HG03139 (cell line): ENCODE measurements around the gene TTC16.
A peak's percentile ranks its signal among the peaks of the same experiment; 100 is the strongest.

ENCODE experiments used
- ATAC-seq: cut with Tn5 transposase; IDR thresholded peaks from one replicate; pipeline ENCODE4 v1.9.1; 2021; ENCODE audit not compliant: unreplicated experiment

The TTC16 gene

DNA sequence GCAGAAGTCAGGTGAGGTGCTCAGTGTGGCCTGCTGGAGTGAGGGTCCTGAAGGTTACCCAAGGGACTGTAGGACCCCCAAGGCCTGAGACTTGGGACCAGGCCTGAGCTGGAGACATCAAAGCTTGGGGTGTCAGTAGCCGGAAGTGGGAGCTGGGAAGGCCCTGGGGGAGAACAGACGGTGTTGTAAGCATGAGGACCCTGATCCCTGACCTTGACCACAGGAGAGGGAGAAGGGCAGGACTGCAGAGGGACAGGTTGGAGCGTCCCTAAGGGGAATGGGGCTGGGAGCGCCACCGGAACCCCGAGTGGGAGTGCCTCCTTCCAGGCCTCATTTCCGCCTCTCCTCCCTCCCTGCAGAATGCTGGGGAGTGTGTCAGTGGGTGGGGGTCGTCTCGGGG is 533 bp downstream of the TTC16 start:
- no peak for ATAC-seq

DNA sequence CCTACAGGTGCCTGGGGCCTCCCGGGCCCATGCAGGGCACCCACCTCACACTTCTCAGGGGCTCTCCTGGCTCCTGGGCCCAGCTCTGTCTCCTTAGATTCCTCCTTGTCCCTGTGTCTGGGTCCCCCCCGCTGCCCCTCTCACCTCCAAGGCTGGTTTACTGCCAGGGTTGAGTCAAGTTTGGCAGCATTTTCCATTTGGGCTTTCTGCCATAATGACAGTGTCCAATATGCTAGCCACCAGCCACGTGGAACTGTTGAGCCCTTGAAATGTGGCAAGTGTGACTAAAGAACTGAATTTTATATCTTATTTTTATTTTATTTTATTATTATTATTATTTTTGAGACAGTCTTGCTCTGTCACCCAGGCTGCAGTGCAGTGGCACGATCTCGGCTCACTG is 1.9 kb downstream of the TTC16 start:
- ATAC-seq: no peak

GRCh38 chr9:127720031-127720864 is 4.4 kb downstream of the TTC16 start:
- ATAC-seq: no peak

- no peak for ATAC-seq
Measured at GRCh38 chr9:127720865-127721227, 5.0 kb downstream of the TTC16 start.

DNA sequence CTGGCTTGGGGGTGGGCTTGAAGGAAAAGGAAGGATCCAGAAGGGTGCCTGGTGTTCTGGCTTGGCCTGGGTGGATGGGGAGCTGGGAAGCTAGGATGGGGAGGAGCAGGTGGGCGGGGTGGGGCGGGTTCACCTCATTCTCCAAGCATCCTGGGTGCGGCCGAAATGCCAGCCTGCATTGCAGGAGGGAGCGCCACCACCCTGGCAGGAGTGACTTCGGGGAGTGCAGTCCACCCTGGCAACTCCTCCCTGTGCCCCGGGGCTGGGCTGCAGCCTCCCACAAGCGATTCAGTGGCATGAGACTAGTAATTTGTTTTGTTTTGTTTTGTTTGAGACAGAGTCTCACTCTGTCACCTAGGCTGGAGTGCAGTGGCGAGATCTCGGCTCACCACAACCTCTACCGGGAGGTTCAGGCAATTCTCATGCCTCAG is 5.5 kb downstream of the TTC16 start:
- ATAC-seq: no peak

DNA sequence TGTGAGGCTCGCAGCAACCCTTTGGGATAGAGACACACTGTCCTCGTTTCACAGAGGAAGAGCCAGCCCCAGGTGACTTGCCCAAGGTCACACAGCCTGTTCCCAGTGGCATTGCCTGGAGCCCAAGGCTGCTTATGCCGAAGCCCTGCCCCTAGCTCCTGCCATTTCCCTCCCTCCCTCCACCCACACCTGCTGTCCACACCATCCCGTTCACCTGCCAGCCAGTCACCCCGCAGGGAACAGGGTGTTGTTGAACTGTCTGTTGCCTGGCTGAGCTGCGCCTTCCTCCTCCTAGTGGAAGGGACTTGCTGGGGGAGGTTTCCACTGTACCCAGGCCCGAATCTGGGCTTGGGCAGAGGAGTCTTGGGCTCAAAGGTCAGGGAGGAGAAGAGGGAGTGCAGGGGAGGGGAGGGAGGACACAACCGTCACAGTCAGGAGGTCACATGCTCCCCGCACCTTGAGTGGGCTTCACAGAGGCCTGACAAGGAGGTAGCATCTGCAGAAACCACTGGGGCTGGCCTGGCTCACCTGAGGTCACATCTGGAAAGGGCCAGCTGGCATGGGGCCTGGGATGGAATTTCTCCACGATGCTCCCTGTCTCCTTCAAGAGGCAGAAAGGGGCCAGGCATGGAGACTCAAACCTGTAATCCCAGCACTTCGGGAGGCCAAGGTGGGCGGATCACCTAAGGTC is 6.3 kb downstream of the TTC16 start:
- ATAC-seq: no peak

DNA sequence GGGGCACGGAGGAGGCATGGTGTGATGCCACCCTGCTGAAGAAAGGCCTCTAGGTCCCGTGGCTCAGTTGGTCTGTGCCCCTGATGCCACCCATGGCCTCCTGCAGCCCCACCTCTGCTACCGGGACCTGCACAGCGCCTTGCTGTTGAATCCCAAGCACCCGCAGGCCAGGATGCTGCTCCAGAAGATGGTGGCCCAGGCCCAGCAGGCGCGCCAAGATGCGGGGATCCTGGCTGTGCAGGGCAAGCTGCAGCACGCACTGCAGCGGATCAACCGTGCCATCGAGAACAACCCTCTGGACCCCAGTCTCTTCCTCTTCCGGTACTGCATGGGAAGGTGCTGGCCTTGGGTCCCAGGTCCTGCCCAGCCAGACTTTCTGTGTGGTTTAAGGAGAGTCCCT is 7.1 kb downstream of the TTC16 start:
- no peak for ATAC-seq

DNA sequence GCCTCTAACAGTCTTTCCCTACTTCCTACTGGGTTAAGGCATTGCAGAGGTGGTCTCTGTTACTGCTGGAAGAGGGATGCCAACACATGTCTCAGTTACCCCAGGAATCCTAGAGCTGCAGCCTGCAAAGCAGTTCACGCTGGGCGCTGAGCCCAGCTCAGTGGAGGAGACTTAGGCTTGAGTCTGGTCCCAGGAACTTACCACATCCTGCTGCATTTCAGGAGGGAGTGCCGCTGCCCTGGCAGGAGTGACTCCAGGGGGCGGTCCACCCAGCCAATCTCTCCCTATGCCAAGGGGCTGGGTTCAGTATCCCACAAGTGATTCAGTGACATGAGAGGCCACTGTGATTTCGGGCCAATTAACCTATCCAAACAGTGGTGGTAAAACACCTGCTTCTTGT is 7.6 kb downstream of the TTC16 start:
- no peak for ATAC-seq

DNA sequence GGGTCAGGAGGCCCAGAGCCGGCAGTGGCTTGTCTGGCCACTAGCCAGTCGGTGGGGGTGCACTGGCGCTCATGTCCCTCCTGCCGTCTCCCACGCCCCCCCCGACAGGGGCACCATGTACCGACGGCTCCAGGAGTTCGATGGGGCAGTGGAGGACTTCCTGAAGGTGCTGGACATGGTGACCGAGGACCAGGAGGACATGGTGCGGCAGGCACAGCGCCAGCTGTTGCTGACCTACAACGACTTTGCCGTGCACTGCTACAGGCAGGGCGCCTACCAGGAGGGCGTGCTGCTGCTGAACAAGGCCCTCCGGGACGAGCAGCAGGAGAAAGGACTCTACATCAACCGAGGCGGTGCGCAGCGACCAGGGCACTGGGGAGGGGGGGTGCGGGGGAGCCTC is 8.1 kb downstream of the TTC16 start:
- no peak for ATAC-seq

DNA sequence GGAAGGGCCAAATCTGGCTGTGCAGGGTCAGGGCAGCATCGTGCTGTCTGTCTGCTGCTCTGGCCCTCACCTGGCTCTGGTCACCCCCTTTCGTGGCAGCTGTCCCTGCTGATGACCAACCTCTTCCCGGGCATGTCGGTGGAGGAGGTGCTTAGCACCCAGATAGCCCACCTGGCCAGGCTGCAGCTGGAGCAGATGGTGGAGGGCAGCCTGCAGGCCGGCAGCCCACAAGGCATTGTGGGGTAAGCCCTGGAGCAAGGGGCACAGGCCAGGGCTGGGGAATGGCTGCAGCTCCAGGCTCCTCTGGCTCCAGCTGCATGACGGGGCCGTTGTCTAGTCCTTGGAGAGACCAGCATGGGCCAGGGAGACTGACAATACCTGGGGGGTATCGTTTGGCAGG is 11.0 kb downstream of the TTC16 start:
- ATAC-seq: no peak

- ATAC-seq: no peak
Measured at GRCh38 chr9:127728808-127729207, 12.9 kb downstream of the TTC16 start.

DNA sequence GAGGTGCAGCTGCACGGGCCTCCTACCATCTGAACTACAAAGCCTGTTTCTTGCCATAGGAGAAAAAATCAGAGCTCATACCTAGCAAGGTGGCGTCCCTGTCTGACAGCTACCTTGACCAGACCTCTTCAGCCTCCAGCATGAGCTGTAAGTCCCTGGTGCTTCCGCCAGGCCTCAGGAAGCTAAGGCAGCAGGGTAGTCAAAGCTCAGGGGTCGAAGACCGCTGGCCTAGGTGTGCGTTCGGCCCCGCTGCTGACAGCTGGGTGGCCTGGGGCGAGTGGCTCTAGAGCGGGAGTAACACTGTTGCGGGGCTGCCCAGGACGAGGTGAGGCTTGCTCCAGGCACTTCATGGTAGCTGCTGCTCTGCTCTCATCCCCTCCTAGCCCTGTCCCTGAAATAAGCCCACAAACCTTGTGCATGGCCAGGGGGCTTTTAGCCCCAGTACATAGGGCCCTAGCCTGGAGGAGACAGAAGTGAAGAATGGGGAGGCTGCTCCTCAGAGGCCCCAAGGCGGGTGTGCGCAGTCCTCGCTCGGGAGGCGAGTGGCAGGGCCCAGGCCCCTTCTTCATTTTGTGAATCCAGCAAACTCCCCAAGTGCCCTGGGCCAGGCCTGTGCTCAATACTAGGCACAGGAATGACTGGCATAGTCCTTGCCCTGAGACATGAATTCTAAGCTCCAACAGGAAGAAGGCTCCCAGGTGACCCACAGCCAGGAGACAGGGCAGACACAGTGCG is 13.8 kb downstream of the TTC16 start:
- no peak for ATAC-seq

DNA sequence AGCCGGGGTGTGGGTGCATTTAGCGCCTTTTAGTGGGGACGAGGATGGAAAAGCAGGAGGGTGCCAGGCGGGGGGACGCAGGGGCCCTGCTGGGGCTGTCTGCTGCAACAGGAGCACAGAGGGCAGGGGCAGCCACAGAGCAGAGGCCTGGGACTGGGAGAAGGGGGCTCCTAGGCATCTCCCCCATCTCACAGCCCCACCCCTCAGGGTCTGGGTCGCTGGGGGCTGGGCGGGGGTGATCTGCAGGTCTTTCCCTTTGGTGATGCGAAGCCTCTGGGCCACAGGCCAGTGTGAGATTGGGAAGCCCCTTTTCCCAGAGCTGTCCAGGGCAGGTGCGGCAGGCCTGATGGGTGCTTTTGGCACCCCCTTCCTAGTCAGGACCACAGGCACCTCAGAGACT is 14.4 kb downstream of the TTC16 start:
- no peak for ATAC-seq

DNA sequence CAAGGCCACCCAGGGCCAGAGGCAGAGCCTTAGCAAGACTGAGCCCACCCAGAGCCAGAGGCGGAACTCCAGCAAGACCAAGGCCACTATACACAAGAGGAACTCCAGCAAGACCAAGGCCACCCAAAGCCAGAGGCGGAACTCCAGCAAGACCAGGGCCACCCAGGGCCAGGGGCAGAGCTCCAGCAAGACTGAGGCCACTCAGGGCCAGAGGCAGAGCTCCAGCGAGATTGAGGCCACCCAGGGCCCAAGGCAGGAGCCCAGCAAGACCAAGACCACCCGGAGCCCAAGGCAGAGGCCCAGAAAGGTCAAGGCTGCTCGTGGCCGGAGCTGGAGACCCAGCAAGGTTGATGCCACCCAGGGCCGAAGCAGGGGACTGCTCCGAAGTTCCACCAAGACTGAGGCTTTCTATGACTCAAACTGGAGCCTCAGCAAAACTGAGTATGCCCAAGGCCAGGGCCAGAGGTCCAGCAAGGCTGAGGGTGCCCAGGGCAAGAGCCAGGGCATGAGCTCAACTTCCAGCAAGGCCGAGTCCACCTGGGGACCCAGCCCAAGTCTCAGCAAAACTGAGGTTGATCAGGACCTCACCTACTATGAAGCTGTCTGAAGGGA is 15.0 kb downstream of the TTC16 start:
- no peak for ATAC-seq

GRCh38 chr9:127731938-127732337 is 16.1 kb downstream of the TTC16 start:
- ATAC-seq: no peak

DNA sequence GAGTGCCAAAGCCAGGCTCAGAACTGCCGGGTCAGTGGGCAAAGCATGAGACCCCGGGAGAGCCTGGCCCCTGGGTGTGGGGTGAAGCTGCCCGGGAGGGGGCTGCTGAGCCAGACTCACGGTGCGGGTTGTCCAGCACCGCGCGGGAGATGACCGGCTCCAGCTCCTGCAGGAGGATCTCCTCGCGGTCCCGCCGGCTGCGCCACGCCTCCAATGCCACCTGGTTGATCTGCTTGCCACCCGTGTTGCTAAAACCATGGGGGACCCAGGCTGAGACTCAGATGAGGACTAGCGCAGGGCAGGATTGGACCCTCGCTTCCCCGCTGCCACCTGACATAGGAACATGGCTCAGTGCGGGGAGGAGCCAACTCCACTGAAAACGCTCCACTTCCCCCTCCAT is 16.6 kb downstream of the TTC16 start:
- no peak for ATAC-seq

DNA sequence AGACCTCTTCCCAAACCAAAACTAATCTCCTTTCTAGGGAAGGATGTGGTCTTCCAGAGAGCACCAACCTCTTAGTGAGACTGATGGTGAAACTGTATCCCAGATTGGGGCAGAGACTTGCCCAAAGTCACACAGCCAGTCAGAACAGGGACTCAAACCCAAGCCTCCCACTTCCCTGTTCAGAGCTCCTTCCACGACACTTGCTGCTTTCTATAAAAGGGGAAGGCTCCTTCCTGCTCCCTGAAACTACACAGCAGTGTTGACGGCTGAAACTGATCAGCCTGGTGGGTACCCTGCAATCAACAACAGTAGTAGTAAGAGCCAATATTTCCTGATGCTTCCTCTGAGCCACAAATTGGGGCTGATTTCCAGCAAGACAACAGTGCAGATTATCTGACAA is 17.7 kb downstream of the TTC16 start:
- no peak for ATAC-seq

DNA sequence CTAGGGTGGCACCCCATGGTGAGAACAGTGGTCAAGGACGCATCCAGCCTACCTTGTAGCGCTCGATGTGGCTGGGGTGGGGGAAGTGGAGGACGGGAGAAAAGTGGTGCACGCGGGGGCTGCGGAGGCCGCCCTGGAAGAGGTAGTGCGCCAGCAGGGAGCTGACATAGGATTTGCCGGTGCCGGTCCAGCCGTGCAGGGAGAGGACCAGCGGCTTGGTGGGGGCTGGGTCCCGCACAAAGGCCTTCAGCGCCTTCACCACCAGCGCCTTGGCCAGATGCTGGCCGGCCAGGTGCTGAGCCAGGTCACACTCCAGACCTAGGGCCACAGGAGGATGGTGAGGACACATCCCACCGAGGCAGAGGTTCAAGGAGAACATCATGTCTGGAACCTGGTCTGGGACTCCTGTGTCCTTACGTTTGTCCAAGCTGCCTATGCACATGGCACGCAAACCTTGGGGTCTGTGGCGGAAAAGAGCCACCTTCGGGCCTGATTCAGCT is 18.4 kb downstream of the TTC16 start:
- no peak for ATAC-seq

- peak; percentile 78 for ATAC-seq
Measured at GRCh38 chr9:127734747-127735529, 19.1 kb downstream of the TTC16 start, which contains the start of gene TOR2A. TOR2A (minus strand) TSS chr9:127735294; CDS start chr9:127735270, 24 bp downstream.

GRCh38 chr9:127735530-127736185 is 19.8 kb downstream of the TTC16 start:
- peak; percentile 1 for ATAC-seq
